GM19467 (cell line): ENCODE results near the gene PAX2.

ENCODE experiments used
- ATAC-seq: cut with Tn5 transposase; IDR thresholded peaks from one replicate; pipeline ENCODE4 v1.9.1; 2021; ENCODE audit warnings: mild to moderate bottlenecking, moderate library complexity; ENCODE audit not compliant: unreplicated experiment

Gene PAX2

DNA sequence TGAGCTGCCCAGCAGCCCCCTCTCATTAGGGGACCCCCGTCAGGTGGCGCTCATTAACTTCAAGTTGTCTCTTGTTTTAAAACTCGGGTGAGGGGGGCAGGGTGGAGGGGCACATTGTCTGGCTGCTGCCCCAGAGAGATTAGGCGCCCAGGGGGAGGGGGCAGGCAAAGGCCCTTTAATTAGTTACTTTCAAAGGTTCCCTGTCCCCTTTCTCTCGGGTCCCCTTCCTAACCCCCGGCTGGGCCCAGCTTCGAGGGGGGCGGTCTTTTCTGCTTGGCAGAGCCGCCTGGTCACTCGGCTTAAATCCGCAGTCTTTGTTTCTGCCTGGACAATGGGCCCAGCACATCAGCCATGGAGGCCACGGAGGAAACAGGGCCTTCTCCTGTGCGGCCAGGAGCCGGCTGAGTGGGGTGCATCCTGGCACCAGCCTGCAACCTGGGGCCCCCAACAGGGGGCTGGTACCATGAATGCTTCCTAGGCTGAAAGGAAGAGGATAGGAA is 128.5 kb downstream of the PAX2 start:
- no peak for ATAC-seq

DNA sequence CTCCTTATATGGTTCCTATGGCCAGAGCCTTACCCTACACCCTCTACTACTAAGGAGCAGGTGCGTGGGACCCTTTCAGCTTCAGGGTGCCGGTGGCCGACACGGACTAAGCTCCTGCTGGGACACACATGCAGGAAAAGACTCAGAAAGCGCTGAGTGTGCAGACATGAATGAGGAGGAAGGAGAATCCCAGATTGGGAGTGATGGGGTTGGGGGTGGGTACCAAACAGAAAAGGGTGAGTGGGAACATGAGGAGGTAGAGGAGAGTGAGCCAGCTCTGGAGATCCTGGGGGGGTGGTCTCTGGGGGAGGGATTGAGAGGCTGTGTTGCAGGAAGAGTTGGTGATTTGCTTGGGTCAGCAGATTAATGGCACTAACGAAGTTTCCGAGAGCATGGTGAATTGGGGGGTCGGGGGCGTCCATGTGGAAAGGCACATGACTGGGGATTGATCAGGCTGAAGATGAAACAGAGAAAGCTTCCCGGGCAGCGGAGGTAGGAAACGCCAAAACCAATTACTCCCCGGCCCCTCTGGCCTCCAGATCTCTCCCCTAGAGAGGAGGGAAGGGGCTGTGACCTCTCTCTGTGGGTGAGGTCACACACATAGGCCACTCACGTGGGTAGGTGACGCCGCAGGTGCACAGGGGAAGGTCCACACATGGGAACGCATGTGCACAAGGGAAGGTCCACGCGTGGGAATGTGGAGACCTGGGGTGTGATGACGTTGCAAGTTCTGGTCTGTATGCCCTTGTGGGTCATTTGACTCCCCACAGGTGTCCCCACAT is 129.5 kb downstream of the PAX2 start:
- ATAC-seq = no peak

DNA sequence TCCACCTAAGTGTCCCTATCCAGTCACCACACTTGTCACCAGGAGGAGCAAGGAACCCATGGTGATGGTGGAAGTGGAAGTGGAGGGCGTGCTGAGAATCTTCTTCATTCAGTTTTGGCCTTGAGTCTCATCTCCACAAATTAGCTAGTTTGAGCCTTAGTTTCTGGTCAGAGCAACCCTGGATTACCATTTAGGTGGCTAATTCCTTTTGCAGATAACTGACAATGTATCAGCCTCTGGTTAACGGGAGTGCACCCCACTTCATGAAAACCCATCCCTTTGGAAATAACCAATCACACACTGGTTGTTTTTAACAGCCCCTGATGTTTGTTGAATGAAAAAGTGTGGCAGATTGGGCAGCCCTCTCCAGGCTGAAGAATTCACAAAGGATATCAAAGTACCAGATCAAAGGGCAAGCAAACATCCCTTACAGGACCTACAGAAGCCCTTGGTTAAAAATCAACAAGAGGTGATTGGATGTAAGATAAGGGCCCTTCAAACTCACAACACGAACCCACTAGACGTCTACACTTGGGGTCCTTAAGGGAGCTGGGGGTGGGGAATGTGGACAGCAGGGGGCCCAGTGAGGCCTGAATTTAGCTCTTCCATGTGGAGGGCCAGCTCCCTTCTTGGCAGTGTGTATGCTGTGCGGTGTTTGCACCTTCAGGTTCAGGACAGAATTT is 130.2 kb downstream of the PAX2 start:
- ATAC-seq = no peak

DNA sequence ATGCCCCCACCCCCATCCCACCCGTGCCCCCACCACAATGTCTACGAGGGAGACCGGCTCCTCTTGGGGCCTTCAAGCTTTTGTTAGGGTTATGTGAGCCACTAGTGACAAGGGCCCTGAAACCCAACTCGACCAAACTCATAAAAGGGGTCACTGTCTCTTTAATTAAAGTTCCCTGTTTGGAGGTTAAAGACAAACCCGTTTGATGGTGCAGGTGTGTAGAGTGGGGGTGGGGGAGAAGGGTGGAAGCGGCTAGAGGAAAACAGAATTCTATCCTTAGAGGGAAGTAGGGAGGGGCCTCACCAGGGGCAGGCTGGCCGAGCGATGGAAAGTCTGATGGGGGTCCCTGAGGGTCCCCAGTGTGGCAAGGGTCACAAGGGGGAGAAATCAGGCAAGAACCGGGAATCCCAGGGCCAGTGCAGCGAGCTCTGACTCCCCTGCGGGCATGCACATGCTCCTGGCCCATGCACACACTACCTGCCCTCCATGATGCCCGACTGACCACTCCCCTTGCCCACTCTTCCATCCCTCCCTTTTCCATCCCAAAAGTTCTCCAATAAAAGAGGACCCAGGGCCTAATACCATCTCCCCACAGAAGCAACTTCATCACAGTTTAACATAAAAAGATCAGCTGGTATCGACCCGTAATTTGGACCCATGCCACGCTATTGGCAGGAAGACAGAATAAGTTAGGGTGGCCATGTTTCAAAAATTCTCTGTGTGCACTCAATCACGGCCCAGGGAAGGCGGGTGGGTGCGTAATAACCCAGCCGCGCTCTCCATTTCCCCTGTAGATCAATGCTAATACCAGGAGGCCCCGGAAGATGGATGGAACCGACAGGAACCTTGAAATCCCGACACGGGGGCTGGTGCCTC is 131.4 kb downstream of the PAX2 start:
- ATAC-seq = no peak

DNA sequence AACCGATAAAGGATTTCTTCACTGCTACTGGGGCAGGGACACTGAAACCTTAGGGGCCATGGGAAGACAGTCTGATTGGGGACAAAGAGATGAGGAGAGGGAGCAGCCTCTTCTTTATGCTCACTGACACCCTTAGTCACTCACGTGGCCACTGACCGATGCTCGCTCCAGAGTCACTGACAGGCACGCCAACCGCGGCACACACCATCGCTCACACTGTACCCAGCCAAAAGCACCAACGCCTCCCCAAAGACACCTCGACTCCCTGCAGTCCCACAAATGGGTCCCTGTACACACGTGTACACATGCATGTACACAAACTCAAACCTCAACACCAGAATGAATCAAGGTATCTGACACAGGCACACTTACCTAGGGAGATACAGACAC is 132.1 kb downstream of the PAX2 start:
- ATAC-seq = no peak

DNA sequence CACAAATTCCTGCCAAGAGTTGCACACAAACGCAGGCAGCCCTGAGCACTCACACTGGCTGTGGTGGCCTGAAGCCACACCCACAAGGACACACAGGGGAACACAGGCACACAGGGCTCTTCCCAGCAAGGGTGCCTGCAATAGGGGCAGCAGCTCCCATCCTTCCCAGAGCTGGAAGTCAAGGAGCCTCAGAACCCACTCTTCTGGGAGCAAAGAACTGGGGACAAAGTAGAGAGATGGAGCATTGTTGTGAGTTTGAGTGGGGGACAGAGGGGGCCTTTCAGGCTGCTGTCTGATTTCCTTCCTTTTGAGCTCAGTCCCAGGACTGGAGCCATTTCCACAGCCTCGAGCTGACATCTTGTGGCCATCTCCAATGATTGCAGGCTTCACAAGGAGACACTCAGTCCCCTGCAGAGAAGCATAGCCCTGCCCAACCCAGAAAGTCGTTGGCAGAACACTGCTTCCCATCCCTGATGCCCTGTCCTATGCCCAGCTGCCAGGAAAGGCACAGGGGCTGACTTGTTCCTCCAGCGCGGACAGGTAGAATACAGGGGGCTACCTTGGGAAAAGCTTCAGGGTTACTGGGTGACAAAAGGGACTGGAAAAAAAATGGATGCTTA is 133.0 kb downstream of the PAX2 start:
- no peak for ATAC-seq
